Stimulated activated CD4-positive, alpha-beta T cell treated with anti-CD3 and anti-CD28 coated beads, Interleukin-2, amount 100 ng/mL, for 48 hours (primary cell): ENCODE results near the gene MVP.
"Not testable (repeated sequence)": the region's sequence is repeated elsewhere in the genome, so short reads cannot be mapped to it uniquely, and the experiment has no call there.

Experiments used
- DNase-seq, 2 donors: peaks; one replicate each; pipeline ENCODE4 v3.0.0-alpha.2; 2020

MVP gene

DNA sequence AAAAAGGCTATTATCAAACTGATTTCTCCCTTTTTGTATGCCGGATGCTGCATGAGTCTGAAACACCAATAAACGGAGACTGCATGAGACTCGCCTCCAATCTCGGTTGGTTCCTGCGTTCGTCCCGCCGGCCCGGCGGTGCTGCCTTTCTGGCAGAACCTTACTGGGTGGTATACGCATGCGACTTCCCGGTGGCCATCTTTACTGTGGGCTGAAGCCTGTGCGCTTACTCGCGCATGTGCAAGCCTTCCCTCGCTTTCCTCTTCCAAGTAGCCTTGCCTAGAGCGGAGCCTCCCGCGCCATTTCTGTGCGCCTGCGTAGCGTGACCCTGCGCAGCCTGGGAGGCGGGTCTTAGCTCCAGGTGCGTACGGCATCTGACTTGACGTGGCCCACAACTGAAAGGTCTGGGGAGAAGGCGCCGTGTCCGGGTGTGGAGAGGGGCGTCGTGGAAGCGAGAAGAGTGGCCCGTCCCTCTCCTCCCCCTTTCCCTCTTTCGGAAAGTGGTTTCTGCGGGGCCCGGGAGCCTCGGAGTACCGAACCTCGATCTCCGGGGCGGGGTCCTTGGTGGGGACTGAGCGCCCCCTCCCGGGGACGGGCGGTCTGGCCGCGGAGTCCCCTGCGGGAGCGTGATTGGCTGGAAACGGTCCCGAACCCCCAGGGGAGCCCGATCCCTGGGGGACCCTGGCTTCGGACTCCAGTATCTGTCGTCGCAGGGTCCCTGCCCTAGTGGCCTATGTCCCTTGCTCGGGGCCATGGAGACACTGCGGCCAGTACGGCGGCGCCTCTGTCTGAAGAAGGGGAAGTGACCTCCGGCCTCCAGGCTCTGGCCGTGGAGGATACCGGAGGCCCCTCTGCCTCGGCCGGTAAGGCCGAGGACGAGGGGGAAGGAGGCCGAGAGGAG lies 4.2 kb upstream of the MVP start, which contains the start of gene PAGR1:
PAGR1 (plus strand) TSS at position 360 of the 901 bp plus-strand sequence; CDS start at position 734, 374 bp downstream.
- peak; percentile 97 for DNase-seq

DNA sequence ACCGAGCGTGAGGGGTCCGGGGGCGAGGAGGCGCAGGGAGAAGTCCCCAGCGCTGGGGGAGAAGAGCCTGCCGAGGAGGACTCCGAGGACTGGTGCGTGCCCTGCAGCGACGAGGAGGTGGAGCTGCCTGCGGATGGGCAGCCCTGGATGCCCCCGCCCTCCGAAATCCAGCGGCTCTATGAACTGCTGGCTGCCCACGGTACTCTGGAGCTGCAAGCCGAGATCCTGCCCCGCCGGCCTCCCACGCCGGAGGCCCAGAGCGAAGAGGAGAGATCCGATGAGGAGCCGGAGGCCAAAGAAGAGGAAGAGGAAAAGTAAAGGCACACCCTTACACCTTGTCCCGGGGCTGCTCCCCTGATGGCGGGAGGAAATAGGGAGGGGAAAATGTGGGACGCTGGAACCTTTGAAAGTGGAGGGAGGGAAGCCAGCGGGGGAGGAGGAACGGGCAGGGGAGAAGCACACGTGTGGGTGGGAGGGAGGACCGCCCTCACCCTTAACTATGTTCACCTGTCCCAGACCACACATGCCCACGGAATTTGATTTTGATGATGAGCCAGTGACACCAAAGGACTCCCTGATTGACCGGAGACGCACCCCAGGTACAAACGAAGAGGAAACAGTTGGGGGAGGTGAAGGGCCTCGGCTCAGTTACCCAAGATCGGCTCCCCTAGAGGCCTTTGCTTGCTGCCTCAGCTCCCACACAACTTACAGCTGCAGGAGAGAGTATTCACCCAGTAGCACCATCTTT lies 3.4 kb upstream of the MVP start:
- peak in 1 of 2 donors; percentile 58 for DNase-seq

DNA sequence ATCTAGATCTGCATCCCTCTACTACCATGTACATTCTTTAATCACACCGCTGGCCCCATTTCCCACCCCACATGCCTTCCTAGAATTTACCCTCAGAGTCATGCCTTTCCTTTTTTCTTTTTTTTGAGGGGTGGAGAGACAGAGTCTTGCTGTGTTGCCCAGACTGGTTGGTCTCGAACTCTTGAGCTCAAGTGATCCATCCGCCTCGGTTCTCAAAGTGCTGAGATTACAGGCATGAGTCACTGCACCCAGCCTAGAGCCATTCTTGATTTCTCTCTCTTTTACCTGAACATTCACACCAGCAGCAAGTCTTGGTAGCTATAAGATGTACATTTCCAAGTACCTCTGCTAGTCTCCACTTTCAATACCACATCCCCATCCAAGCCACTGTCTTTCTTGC lies 2.2 kb upstream of the MVP start:
- no peak for DNase-seq

DNA sequence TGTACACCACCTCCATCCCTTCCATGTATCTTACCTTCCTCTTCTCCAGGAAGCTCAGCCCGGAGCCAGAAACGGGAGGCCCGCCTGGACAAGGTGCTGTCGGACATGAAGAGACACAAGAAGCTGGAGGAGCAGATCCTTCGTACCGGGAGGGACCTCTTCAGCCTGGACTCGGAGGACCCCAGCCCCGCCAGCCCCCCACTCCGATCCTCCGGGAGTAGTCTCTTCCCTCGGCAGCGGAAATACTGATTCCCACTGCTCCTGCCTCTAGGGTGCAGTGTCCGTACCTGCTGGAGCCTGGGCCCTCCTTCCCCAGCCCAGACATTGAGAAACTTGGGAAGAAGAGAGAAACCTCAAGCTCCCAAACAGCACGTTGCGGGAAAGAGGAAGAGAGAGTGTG lies 756 bp upstream of the MVP start:
- no peak for DNase-seq

DNA sequence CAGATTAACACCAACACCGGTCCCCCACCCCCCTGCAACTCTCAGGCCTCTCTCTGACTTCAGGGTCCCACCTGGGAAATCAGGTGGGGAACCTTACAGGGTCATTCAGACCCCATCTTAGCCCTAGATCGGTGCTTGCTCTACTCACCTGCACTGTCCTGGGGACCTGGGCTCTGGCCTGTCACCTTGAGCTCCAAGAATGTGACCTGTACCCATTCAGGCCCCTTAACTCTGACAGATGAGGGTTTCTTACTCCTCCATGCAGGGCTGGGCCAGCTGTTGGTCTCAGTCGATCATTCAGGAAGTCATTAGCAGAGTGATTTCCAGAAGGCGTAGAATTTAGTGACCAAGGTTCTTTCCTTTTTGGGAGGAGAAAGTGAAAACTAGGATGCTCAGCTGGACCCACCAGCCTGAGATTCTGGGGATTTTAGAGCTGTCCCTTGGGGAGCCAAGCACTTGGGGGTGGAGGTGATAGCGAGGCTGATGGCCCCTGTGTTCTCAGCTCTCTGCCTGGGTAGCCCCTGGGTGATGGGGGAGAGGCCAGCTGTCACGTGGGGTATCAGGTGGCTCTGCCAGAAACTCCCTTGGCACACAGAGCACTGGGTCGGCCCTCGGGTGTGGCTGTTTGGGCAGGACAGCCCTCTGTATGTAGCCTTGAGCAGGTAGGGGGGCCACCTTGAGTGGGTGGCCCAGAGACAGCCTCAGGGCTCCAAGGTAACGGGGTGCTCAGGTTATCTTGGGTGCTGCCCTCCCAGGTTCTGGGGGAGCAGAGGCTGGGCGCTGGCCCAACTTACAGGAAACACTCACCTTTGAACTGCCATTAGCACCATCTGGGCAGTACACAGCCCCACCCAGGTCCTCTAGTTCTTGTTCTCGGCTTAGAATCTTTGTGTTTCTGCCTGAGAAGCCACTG lies 724 bp downstream of the MVP start:
- DNase-seq, result no peak

DNA sequence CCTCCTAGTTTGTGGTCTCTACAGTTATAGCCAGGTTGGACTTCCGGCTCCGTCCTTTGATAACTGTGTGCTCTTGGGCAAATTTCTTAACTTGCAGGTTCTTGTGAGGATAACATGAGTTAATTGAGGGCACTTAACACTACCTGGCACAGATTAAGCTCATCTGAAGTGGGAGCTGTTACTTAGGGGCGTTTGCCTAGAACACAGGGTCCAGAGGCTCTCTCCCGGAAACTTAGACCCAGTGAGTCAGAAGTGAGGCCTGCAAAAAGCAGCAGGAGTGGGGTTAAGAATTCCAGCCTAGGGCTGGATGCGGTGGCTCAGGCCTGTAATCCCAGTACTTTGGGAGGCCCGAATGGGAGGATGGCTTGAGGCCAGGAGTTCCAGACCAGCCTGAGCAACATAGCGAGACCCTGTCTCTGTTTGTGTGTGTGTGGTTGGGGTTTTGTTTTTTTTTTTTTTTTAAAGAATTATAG lies 1.4 kb downstream of the MVP start:
- no peak for DNase-seq

DNA sequence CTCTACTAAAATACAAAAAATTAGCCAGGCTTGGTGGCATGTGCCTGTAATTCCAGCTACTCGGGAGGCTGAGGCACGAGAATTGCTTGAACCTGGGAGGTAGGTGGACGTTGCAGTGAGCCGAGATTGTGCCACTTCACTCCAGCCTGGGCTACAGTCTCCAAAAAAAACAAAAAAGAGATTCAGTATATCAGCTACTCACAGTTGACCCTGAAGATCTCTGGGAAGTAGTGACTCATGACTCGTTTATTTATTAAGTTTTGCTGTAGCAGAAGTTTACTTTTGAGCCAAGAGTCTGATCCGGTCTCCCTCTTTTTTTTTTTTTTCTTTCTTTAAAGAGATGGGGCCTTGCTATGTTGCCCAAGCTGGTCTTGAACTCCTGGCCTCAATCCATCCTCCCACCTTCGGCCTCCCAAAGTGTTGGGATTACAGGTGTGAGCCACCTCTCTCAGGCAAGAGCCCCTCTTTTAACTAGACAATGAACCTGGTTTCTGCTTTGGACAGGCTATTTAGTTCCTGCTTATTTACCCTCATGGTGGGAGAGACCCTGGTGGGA lies 4.4 kb downstream of the MVP start:
- no peak for DNase-seq

DNA sequence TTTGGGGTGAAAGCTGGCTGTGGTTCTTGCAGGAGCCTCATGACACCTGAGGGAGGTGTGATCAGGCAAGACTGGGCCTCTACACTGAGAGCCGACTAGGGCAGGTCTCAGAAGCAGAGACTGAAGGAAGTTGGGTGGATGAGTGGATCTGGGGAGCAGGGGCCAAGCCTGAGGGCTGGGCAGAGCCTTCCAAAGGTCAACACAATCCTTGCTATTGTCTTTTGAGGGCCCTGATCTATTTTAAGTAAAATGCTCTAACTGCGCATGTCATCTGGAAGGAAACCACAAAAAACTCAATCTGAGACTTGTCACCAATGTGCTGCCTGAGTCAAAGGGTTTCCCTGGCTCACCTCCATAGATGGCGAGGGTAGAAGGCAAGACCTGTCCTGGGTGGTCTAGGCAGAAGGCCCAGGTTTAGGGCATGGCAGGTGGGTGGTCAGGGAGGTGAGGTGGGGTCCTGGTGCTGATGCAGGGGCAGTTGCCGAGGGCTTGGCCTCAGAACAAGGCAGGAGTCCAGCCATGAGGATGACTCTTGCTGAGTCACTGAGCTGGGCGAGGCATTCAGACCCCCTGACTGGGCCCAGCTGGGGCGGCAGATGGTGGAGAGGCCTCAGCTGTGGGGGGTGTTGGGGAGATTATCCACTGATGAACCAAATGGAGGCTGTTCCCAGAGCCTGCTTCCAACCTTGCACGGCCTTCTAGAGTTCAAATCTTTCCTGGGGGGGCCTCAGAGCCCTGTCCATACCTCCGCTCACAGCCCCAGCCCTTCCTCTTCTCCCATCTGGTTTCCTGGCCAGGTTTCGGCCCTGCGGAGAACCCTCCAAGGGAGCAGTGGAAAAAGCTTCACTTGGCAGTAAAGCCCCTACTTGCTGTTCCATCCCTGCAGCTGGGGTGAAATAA lies 5.1 kb downstream of the MVP start:
- DNase-seq, result peak in 1 of 2 donors; percentile 51

DNA sequence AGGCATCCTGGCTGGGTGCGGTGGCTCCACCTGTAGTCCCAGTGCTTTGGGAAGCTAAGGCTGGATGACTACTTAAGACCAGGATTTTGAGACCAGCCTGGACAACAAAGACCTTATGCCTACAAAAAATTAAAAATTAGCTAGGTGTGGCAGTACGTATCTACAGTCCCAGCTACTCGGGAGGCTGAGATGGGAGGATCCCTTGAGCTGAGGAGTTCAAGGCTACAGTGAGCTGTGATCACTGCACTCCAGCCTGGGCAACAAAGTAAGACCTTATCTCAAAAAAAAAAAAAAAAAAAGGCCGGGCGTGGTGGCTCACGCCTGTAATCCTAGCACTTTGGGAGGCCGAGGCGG lies 6.1 kb downstream of the MVP start:
- DNase-seq, result no peak

DNA sequence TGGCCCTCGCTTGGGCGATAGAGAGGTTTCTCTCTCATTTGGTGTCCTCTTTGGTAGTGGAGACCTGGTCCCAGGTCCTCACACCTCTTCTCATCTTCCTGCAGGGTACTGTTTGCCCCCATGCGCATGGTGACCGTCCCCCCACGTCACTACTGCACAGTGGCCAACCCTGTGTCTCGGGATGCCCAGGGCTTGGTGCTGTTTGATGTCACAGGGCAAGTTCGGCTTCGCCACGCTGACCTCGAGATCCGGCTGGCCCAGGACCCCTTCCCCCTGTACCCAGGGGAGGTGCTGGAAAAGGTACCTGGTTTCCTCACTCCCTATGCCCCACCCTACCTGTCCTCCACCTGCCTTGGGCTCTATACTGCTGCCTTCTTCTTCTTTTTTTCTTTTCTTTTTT lies 10.5 kb downstream of the MVP start:
- DNase-seq, result no peak

DNA sequence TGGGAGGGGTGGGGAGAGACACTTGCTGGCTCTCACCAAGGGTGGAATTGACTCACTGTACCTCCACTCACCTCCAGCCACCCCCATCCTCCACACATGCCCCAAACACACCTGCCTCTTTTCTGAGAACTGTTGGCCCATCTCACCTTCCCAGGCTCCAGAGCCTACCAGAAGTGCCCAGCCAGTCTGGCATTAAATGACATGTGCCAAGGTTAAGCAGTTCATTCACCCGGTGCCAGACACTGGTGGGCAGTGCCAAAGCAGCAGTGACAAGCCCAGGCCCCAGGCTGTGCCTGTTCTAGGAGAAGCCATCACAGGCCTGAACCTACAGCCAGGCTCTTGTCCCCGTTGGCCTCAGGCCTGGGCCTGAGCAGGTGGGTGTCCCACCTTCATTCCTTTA lies 11.2 kb downstream of the MVP start:
- no peak for DNase-seq

DNA sequence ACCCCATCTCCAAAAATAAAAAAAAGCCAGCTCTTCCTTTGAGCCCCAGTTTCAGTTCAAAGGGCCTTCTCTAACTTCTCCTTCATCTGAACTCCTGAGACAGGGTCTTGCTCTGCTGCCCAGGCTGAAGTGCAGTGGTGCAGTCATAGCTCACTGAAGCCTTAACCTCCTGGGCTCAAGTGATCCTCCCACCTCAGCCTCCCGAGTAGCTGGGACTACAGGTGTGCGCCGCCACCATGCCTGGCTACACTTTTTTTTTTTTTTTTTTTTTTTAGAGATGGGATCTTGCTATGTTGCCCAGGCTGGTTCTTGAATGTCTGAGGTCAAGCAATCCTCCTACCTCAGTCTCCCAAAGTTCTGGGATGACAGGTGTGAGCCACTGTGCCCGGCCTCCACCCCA lies 13.0 kb downstream of the MVP start:
- DNase-seq, result not testable (repeated sequence)

DNA sequence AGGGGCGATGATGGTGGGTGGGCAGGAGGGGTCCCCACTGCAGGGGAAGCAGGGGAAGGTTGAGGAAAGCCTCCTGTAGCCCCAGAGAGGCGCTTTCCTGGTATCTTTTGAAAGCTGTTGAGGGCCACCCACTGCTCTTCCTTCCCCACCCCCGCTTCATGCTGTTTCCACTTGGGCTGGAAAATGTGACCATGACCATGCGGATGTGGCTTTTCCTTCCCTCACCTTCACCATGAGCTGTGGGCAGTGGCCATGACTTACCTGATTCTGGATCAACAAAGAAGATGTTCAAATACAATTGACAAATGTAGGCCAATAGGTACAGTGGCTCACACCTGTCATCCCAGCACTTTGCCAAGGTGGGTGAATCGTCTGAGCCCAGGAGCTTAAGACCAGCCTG lies 13.8 kb downstream of the MVP start:
- no peak for DNase-seq

DNA sequence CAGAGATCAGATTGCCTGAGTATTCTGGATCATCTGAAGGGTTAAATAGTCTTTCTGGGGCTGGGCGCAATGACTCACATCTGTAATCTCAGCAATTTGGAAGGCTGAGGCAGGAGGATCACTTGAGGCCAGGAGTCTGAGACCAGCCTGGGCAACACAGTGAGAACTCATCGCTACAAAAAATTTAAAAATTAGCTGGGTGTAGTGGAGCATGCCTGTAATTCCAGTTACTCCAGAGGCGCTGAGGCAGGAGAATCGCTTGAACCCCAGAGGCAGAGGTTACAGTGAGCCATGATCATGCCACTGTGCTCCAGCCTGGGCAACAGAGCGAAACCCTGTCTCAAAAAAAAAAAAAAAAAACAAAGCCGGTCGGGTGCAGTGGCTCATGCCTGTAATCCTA lies 15.7 kb downstream of the MVP start:
- no peak for DNase-seq

DNA sequence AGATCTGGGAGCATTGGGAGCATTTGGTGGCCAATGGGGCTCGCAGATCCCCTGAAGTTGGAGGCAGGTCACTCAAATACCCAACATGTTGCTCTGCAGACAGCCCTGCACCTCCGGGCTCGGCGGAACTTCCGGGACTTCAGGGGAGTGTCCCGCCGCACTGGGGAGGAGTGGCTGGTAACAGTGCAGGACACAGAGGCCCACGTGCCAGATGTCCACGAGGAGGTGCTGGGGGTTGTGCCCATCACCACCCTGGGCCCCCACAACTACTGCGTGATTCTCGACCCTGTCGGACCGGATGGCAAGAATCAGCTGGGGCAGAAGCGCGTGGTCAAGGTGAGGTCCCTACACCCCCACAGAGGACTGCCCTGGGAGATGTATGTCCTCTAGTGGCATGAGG lies 16.4 kb downstream of the MVP start:
- DNase-seq, result no peak

DNA sequence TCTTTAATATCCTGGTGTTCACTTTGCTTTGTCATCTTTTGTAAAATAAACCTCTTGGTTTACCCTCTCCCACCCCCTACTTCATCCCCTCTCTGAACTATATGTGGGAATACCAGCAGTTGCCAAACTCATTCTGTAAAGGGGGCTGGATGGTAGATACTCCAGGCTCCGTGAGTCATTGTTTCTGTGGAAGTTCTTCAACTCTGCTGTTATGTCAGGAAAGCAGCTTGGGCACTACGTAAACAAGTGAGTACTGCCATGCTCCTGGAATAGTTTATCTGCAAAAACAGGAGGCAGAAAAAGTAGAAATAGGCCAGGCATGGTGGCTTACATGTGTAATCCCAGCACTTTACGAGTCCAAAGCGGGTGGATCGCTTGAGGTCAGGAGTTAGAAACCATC lies 17.6 kb downstream of the MVP start:
- no peak for DNase-seq

DNA sequence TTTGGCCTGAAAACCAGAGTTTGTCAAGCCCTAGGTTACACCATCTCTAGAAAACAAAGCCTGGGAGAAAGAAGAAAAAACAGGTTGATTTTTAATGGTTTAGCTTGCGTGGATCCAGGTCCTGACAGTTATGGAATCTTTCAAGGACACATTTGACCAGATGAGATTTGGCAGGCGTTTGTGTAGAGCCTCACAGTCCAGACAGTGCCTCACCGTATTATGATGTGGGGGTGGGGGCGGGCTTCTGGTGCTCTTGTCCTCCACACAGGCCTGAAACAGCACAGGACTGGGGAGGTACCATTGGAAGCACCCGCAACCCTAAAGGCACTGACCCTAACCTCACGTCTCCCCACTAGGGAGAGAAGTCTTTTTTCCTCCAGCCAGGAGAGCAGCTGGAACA lies 19.6 kb downstream of the MVP start:
- DNase-seq, result no peak

DNA sequence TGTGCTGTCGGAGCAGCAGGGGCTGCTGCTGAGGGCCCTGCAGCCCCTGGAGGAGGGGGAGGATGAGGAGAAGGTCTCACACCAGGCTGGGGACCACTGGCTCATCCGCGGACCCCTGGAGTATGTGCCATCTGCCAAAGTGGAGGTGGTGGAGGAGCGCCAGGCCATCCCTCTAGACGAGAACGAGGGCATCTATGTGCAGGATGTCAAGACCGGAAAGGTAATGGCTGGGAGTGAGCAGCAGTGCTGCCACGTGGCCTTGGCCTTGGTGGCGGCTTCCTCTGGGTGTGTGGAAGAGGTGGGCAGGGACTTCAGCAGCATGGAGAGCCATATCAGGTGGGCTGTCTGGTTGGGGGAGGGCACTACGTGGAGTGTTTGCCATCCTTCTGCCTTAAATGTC lies 20.0 kb downstream of the MVP start:
- no peak for DNase-seq

DNA sequence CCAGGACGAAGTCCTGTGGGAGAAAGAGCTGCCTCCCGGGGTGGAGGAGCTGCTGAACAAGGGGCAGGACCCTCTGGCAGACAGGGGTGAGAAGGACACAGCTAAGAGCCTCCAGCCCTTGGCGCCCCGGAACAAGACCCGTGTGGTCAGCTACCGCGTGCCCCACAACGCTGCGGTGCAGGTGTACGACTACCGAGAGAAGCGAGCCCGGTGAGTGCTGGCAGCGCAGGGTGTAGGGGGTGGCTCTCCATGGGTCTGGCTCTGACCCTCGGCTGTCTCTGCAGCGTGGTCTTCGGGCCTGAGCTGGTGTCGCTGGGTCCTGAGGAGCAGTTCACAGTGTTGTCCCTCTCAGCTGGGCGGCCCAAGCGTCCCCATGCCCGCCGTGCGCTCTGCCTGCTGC lies 21.4 kb downstream of the MVP start:
- no peak for DNase-seq

DNA sequence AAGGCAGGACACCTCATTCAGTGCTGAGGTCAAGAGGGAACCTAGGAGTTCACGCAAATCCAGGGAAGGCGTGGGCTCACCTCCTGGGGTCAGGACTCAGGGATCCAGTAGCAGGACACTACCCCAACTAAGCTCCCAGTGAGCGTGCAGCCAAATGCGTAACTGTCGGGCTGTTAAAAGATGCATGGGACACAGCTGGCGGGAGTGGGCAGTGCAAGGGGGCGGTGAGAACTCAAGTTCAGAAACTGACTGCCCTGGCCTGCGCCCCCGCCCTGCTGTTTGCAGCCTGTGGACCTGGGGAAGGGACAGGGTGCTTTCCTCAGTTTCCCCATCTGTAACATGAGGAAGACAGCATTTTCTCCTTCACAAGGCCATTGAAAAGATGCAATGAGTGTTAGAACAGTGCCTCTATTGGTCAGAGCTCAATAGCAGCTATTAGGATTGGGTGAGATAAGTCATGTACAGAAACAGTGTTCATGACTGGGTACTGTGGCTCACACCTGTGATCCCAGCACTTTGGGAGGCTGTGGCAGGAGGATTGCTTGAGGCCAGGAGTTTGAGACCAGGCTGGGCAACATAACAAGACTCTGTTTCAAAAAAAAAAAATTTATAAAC lies 22.6 kb downstream of the MVP start:
- DNase-seq, result no peak

DNA sequence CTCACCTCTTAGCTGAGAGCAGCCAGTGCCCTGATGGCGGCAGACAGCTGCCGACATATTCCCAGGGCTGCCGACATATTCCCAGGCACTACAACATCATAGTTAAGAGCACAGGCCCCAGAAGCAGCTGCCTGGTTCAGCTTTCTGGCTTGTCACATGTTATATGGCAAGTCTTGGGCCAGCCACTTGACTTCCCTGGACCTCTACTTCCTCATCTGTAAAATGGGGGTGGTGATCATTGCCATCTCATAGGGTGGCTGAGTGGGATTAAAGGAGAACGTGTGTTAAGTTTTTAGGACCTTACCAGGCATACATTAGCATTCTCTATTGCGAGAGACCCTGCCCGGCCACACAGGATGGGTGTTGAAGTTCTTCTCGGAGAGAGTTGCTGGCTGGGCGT lies 23.7 kb downstream of the MVP start:
- no peak for DNase-seq
